ENCODE measurements around the gene RCCD1. TPM values are rescaled to one million over a fixed set of nuclear protein-coding genes. Genes with fewer than 3 reads are reported as not detected.

The RCCD1 gene
- total RNA-seq, 1 experiment from 2014 or later = 26.1 TPM

GRCh38 chr15:90947577-90948357 lies 6.9 kb upstream of the RCCD1 start (continued):
- TF ChIP-seq SMAD4 (CRISPR knock-in tag; IDR thresholded peaks at IDR 0.05) (no peak), ESRRA (CRISPR knock-in tag; IDR thresholded peaks at IDR 0.05; ENCODE audit: borderline replicate concordance) (no peak), ELF4 (CRISPR knock-in tag; IDR thresholded peaks at IDR 0.05; ENCODE audit: low read depth) (no peak), SP1 (CRISPR knock-in tag; conservative IDR thresholded peaks at IDR 0.05) (no peak), NFE2L1 (CRISPR knock-in tag; IDR thresholded peaks at IDR 0.05) (no peak), MAX (CRISPR knock-in tag; IDR thresholded peaks at IDR 0.05) (no peak), GTF2I (CRISPR knock-in tag; conservative IDR thresholded peaks at IDR 0.05) (no peak), EMX1 (CRISPR knock-in tag; IDR thresholded peaks at IDR 0.05) (no peak), ZNF532 (CRISPR knock-in tag; IDR thresholded peaks at IDR 0.05; ENCODE audit: borderline replicate concordance) (no peak), ZNF671 (CRISPR knock-in tag; IDR thresholded peaks at IDR 0.05) (no peak), TEAD4 (CRISPR knock-in tag; IDR thresholded peaks at IDR 0.05) (no peak)
- TF ChIP-seq, protein P1, sequence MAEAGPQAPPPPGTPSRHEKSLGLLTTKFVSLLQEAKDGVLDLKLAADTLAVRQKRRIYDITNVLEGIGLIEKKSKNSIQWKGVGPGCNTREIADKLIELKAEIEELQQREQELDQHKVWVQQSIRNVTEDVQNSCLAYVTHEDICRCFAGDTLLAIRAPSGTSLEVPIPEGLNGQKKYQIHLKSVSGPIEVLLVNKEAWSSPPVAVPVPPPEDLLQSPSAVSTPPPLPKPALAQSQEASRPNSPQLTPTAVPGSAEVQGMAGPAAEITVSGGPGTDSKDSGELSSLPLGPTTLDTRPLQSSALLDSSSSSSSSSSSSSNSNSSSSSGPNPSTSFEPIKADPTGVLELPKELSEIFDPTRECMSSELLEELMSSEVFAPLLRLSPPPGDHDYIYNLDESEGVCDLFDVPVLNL (CRISPR knock-in tag; IDR thresholded peaks at IDR 0.05; ENCODE audit: borderline replicate concordance, low read depth) = no peak
- TF ChIP-seq, protein P2, sequence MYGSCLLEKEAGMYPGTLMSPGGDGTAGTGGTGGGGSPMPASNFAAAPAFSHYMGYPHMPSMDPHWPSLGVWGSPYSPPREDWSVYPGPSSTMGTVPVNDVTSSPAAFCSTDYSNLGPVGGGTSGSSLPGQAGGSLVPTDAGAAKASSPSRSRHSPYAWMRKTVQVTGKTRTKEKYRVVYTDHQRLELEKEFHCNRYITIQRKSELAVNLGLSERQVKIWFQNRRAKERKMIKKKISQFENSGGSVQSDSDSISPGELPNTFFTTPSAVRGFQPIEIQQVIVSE (CRISPR knock-in tag; IDR thresholded peaks at IDR 0.05; ENCODE audit: borderline replicate concordance) = no peak

- Mint-ChIP-seq H3K36me3 (peaks cover 72% of the 10 kb centered on the region), H3K27ac (no peak overlapping the region), H3K27me3 (ENCODE audit: low read depth) (no peaks in the 10 kb centered on the region), H3K4me3 (no peak overlapping the region), H3K9me3 (no peaks in the 10 kb centered on the region), H3K4me1 (no peaks in the 10 kb centered on the region)
- POLR2A ChIA-PET = no interaction called here
- DNase-seq (ENCODE audit: low spot score) = no peak
- ATAC-seq = no peak
- CTCF ChIA-PET = interaction anchor here (0.7 to 3.6 kb wide), 5 partner anchors 8 to 85 kb away, joined by 4 to 23 read pairs (median 6); partner anchors contain the start of gene UNC45A
- TF ChIP-seq HMGA2 (CRISPR knock-in tag; IDR thresholded peaks at IDR 0.05) (no peak), E2F1 (CRISPR knock-in tag; IDR thresholded peaks at IDR 0.05) (no peak), RELA (CRISPR knock-in tag; IDR thresholded peaks at IDR 0.05; ENCODE audit: borderline replicate concordance) (no peak), ZNF671 (CRISPR knock-in tag; IDR thresholded peaks at IDR 0.05) (no peak), ZNF263 (CRISPR knock-in tag; IDR thresholded peaks at IDR 0.05; ENCODE audit: low read depth) (no peak), FOXJ3 (CRISPR knock-in tag; IDR thresholded peaks at IDR 0.05; ENCODE audit: borderline replicate concordance) (no peak), TEAD4 (CRISPR knock-in tag; IDR thresholded peaks at IDR 0.05) (no peak), ATF1 (CRISPR knock-in tag; IDR thresholded peaks at IDR 0.05) (no peak), IRF1 (CRISPR knock-in tag; IDR thresholded peaks at IDR 0.05) (no peak), FOXK1 (CRISPR knock-in tag; IDR thresholded peaks at IDR 0.05) (no peak)
- TF ChIP-seq, protein P3, sequence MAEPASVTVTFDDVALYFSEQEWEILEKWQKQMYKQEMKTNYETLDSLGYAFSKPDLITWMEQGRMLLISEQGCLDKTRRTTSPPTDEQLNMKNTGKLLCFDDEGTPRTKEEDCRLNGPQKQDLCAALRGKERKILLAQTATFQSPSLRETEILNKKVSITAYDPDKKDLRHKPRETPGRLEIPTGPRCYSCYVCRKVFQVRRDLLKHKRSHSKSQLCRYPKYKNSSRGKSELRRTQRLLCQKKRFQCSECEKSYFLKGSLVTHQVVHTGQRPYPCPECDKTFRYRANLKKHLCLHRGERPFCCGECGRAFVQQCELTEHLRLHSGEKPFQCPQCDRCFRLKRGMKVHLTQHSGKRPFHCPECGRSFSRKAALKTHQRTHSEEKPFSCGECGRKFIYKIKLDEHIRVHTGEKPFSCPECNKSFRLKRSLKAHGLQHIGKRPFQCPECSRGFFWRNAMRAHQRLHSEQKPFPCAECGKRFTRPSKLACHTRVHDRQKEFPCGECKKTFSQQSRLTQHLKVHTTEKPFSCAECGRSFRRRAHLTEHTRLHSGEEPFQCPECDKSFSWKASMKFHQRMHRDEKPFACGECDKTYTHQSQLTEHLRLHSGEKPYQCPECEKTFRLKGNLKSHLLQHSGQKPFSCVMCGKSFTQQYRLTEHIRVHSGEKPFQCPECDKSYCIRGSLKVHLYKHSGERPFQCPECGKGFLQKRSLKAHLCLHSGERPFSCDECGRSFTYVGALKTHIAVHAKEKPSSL (CRISPR knock-in tag; conservative IDR thresholded peaks at IDR 0.05) = no peak
- TF ChIP-seq, protein P4, sequence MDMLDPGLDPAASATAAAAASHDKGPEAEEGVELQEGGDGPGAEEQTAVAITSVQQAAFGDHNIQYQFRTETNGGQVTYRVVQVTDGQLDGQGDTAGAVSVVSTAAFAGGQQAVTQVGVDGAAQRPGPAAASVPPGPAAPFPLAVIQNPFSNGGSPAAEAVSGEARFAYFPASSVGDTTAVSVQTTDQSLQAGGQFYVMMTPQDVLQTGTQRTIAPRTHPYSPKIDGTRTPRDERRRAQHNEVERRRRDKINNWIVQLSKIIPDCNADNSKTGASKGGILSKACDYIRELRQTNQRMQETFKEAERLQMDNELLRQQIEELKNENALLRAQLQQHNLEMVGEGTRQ (CRISPR knock-in tag; IDR thresholded peaks at IDR 0.05) = no peak
- TF ChIP-seq, protein P1 (CRISPR knock-in tag; IDR thresholded peaks at IDR 0.05; ENCODE audit: borderline replicate concordance, low read depth) = no peak
Observed at GRCh38 chr15:90948506-90948905, 6.2 kb upstream of the RCCD1 start.

Data from WTC11 (cell line).